Endometrium (tissue), 2 donors: ENCODE results near the gene MGAT4A.
"Not testable (repeated sequence)": the region's sequence is repeated elsewhere in the genome, so short reads cannot be mapped to it uniquely, and the experiment has no call there.

Source experiments
- FAIRE-seq: peaks from 2 replicates; lab custom pipeline; 2012; peaks lifted over from hg19 to GRCh38; lab: Jason Lieb, UNC
- donor health status: control.
- donor health status: control.

The MGAT4A gene

DNA sequence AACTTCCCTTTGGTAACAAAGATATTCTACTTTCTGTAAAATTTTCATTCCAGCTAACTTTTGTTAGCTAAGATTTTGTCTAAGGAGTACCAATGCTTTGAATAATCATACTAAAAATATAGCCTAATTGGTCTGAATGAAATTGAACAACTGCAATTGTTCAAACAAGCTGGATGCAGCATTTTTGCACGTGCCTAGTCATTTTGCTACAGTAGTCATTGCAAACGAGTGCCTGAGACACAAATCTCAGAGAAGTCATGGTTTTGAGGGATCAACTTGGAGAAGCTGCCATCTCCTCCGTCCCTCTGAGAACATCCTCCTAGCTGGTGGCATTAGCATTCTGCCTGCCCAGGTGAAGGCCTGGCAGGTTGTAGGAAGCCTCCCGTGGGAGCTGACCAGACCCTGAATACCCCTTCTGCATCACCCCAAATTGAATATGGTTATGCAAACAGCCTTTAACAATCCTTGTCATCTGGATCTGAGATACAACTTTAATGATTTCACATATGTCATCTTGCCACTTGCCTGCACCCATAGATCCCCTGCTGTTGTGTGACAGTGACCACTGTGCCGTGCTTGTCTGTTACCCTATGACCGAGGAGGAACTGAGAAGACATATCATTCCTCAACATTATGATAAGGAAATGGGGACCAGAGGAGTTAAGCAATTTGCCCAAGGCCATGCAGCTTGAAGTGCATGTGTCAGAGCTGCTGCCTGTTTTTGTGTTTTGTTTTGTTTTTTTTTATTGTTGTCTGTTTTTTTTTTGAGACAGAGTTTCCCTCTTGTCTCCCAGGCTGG is 29.1 kb upstream of the MGAT4A start:
- no peak for FAIRE-seq

DNA sequence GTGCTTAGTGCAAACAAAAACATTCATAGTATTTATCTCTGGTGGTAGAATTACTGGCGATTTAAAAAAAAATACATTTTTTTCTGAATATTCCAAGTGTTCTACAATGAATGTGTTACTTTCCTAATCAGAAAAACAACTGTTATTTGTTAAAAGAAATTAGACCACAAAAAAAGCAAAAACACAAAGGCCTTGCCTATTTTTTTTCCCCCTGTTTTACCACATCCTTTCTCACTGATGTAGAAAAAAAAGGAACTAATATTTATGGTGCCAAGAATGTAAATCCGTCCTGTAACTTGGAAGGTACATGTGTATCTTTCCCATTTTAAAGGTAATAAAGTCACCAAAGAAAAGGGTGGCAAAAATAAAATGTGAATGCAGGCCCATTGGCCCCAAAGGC is 28.4 kb upstream of the MGAT4A start:
- no peak for FAIRE-seq

DNA sequence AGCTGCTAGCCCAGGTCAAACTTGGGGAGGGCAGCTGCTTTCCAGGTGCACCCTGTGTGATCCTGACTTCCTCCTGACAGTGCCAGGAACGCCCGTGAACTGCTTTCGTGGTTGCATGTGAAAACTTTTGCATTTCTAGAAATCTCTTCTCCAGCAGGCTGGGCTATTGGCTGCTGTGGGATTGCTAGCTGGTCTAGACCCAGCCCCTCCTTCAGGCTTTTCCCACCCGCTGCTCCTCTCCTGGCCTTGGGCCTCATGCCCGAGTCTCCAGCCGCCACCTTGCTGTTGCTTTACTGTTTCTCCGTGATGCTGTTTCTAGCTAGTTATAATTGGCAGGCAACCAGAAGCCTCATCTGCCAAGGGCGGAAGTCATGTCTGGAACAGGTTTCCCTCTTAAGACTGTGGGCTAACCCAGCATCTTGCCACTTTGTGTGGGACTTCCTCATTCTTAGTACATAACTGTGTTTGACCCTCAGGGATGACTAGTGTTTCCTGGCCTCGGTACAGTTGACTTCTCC is 27.0 kb upstream of the MGAT4A start:
- FAIRE-seq = no peak

DNA sequence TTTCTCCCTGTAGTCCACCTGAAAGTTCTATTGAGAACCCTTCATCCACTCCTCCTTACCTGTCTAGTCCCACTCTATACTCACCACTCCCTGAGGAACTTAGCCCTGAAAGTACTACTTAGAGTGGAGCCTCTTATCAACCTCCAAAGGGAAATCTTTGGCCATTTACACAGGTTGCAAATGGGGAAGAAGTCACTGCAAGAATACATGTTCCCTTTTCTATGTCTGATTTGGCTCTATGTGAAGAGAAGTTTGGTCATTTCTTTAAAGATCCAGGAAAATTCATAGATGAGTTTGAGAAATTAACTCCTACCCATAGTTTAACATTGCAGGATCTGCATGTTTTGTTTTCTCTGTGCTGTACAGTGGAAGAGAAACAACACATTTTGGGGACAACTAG is 22.9 kb upstream of the MGAT4A start:
- no peak for FAIRE-seq

DNA sequence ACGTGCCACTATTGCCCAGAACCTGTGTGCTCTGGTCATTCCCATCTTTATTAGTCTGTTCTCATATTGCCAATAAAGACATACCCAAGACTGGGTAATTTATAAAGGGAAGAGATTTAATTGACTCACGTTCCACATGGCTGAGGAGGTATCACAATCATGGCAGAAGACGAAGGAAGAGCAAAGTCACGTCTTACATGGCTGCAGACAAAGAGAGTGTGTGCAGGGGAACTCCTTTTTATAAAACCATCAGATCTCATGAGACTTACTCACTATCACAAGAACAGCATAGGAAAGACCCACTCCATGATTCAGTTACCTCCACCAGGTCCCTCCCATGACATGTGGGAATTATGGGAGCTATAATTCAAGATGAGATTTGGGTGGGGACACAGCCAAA is 21.8 kb upstream of the MGAT4A start:
- FAIRE-seq = not testable (repeated sequence)

DNA sequence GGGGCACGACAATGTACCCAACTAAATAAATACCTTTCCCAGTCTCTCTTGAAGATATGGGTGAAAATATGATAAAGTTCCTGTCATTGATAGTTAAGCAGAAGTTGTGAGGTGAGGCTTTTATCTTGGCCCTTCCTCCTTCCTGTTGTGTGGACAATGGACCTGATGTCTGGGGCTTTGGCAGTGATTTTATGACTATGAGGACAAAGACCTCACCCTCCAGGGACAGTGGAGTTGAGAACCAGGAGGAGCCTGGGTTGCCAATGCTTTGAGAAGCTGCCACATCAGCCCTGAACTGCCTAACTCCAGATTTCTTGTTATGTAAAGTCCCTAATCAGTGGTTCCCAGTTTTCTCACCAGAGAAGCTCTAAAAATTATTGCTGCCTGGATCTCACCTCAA is 20.8 kb upstream of the MGAT4A start:
- no peak for FAIRE-seq

DNA sequence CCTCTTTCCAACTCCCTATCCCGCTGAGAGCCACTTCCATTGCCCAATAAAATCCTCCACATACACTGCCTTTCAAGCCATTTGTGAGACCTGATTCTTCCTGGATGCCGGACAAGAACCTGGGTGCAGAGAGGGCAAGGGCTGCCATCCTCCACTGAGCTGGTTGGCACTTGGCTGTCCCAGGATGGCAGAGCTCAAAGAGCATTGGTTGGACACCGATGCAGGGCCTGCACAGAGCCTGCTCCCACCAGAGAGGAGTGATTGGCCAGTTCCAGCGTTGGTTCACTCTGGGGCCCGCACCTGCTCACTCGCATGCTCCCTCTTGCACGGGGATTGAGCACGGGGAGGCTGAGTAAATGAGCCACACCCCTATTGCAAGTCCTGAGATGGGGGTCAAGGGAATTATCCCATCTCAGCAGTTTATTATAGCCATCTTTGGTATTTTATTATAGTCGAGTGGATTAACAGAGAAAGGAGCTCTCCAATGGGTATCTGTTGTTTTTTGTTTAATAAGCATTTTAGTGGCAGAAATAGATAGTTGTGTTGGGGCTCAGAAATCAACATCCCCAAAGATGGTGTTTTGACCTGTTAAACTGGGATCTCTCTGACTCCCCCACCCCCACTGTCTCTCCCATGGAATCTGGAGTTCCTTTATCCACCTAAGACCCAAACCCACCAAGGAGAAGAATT is 19.8 kb upstream of the MGAT4A start:
- FAIRE-seq = no peak

DNA sequence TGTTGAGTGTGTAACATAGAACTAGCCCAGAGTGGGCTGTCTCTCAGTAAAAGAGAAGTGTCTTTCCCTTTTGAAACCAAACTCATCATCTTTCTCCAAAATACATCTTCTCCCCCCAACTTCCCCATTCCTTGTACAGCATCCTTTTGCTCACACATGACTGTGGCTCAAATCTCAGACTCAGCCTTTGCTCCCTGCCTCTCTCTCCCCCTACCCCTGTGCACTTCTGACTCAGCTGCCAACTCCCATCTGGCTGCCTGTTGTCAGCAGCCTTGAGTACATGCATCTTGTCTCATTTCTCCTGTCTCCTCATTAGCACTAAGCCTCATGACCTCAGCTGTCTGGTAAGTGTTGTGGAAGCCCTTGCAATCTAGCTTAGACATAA is 18.1 kb upstream of the MGAT4A start:
- FAIRE-seq = no peak

DNA sequence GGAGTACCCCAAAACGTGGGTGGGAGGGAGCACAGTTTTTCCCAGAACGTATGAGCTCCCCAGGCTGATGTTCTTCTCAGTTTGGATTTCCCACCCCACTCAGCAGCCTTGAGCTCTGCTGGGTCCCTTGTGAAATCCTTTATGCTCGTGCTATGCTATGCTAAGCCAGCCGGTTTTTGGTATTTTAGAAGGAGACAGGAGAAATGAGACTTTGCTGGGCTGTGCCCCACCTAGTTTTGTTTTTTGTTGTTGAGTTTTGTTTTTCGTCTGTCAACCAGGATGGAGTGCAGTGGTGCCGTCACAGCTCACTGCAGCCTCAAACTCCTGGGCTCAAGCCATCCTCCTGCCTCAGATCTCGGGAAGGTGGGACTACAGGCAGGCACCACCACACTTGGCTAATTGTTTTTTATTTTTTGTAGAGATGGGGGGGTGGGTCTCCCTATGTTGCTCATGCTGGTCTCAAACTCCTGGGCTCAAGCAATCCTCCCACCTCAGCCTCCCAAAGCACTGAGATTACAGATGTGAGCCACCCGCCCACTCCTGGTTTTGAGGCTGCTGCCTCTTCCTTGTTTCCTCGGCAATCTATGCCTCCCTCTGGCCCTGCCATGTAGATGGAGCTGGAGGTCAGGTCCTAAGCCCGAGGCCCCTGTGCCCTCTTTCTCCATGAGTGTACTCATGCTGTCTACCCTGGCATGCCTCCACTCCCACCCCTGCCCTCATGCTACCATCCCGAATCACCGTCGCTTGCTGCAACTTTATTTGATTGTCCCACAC is 17.5 kb upstream of the MGAT4A start:
- FAIRE-seq = no peak

DNA sequence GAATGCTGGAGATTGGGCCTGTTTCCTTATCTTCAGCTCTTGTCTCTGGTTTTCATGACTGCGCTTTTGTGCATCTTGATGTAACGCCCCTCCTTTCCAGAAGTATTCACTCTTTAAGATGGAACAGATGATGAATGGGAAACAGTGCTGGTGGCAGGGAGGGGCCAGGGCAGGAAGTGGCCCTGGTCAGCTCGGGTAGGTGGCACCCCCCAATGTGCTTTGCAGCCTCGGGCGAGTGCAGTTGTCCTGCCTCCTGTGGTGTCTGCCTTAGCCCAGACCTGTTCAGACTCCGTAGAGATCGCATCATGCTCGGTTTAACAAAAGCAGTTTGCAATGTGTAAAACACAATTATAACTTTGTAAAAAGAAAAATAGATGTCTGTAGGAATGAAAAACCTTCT is 17.0 kb upstream of the MGAT4A start:
- FAIRE-seq = no peak

DNA sequence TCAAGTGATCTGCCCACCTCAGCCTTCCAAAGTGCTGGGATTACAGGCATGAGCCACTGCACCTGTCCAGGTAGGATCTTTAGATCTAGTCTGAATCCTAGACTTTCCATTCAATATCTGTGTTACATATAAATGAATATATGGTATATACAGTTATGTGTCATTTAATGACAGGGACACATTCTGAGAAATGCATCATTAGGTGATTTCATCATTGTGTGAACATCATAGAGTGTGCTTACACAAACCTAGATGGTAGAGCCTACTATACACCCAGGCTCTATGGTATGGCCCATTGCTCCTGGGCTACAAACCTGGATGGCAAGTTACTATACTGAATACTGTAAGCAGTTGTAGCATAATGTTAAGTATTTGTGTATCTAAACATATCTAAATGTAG is 15.5 kb upstream of the MGAT4A start:
- no peak for FAIRE-seq

DNA sequence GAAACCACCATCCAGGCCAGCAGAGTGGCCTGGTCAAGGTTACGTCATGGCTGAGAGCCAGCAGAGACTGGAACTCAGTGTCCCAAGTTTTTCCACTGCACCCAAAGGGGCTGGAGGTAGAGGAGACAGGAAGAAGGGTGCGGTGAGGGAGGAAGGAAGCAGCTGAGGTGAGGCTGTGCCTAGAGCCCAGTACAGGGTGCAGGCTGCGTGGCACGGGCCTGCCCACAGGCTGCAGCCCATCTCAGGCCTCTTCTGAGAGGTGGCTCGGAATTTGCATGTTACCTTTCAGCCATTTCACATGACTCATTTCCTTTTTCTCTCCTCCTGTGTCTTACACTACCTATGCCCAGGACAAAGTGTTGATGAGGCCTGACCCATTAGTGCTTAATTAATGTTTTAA is 13.7 kb upstream of the MGAT4A start:
- no peak for FAIRE-seq

DNA sequence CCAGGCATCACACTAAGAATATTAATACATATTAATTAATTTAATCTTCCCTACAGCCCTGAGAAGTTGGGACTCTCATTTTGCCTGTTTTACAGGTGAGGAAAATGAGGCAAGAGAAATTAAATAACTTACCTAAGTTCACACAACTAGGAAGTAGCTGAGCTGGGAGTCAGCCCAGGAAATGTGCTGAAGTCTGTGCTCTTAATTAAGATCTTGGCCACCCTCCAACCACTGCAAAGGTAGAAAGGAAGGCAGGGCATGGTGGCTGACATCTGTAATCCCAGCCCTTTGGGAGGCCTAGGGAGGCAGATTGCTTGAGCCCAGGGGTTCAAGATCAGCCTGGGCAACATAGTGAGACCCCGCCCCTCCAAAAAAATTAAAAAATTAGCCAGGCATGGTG is 12.9 kb upstream of the MGAT4A start:
- no peak for FAIRE-seq

DNA sequence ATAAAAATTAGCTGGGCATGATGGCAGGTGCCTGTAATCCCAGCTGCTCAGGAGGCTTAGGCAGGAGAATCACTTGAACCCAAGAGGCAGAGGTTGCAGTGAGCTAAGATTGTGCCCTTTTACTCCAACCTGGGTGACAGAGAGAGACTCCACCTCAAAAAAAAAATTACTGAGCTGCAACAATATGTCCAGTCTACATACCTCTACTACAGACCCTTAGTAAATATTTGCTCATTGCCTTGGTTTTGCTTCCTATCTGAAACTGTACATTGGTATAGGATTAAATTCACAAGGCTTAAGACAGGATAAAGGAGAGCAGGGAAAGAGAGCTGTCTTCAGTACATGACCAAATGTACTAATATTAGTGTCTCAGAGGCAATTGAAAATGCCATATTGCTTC is 8.1 kb upstream of the MGAT4A start:
- FAIRE-seq = no peak

DNA sequence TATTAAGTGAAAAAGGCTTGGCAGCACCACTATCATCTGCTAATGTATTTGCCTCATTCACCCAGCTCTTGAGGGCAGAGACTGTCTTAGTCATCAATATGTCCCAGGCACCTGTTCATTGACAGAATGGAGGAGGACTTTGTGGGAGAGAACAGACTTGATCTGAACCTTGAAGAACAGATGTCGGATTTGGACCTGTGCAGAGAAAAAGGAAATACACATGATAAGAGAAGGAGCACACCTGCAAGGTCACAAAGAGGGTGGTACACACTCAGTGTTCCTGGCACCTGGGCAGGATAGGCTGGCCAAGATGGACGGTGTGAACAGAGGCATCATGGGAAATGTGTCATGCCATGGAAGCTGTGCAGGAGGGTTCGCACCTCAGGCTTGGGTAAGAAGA is 7.4 kb upstream of the MGAT4A start:
- no peak for FAIRE-seq

DNA sequence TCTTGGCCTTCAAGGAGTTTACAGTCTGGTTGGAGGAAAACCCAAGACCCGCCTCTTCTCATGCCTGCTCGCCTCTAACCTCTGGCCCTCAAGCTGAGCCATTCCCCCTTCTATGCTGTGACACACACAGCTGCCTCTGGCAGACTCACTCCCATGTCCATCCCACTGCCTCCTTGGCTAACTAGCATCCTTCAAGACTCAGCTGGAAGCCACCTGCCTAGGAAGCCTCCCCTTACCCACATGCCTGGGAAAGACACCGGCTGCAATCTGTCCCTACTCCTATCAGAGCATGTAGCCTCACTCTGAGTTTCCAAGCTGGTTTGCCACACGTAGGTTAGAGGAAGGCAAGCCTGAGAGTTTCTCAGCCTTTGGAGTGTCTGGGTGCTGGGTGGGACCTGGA is 6.9 kb upstream of the MGAT4A start:
- no peak for FAIRE-seq

DNA sequence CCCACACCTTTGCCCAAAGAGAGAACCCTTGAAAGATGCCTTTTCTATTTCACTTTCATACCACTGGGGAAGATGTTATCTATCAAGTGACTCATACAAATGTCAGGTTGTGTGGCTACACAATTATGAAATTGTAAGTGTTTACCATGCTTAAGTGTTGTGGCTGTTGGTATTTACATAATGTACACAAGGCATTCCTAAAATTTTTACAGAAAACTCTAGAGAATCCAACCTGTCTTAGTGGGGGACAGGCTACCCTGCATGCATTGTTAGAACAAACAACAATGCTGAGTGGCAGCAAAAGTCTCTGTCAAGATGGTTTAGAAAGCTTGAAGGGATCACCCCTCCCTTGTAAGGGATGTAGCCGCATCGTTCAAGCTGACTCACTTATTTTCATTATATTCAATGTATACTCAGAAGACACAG is 5.5 kb upstream of the MGAT4A start:
- FAIRE-seq = no peak

DNA sequence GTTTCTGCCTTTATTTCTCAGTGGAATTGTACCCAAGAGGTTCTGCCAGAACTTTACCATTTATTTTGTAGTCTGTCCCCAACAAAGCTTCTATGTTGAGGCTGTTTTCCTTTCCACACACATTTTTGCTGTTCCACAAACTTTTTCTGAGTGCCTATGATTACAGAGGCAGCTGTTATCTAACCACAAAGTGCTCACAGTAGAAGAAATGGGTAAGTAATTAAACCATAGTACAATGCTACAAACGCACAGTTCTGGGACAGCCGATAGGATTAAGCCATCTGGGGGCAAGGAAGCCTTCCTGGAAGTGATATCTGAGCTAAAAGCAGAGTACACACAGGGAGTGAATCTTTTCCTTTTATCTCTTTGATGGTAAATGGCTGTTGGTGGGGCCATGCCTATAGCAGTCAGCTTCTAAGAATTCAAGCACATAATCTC is 3.9 kb upstream of the MGAT4A start:
- no peak for FAIRE-seq

DNA sequence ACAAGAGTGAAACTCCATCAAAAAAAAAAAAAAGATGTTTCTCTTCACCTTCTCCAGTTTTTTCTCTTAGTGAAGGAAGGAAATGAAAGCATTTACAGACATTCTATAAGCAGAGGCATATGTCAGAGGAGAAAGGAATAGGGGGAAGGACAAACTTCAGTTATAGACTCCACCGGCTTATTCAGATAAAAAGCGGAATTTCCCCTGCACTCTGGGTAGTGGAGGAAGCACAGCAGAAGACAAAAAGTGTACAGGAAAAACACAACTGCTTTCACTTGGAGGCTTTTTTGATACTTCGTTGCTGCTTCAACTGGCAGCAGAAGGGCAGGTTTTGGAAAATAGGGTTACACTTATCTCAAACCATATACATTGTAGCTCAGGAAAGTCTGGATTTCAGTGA is 3.2 kb upstream of the MGAT4A start:
- FAIRE-seq = no peak

DNA sequence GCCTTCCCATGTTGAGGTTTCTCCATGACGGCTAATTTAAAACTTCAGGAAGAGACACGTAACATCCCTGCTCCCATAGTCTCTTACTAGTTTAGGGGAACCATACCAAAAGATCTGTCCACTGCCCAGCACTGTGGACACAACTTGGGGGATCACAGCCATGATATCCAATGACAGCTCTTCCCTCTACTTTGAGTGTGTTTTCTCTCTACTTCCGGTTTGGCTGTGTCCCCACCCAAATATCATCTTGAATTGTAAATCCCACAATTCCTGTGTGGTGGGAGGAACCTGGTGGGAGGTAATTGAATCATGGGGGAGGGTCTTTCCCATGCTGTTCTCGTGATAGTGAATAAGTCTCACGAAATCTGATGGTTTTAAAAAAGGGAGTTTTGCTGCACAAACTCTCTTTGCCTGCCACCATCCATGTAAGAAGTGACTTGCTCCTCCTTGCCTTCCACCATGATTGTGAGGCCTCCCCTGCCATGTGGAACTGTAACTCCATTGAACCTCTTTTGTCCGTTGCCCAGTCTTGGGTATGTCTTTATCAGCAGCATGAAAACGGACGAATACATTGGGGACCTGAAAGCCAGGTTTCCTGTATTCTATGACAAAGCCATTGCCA is 1.6 kb upstream of the MGAT4A start:
- FAIRE-seq = no peak

DNA sequence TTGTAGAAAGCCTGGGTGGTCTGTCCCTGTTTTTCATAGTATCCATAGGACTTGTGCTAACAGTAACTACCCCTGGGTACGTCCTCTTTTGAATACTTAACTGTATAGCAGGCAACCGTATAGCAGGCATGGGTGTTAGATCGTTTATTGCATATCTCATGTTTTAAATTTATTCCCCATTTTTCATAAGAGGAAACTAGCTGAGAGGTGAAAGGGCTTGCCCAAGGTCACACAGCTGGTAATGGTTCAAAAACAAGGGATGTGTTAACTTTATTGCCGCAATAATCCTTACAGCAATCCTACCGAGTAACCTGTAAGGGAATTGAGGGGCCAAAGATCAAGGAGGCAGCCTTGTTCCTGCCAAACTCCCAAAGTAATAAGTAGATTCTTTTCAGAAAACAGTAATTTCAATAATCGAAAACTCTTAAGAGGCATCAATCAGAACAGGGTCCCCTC is 990 bp upstream of the MGAT4A start:
- no peak for FAIRE-seq

DNA sequence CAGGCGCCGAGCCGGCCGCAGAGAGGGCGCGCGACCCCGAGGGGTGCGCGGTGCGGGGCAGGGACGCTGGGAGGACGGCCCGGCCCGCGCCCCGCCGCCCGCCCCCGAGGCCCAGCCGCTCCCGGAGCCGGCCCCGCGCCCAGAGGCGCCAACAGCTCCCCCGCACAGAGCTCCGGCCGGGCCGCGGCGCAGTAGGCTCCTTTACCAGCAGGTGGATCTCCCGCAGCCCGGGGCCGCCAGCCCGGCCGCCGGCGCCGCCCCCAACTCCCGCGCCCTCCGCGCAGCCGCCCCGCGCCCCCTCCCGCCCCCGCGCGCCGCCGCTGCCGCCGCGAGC is 258 bp downstream of the MGAT4A start:
- FAIRE-seq = no peak
